HepG2 (cell line): ENCODE measurements around the gene NFASC. TPM values are rescaled to one million over a fixed set of nuclear protein-coding genes. Genes with fewer than 3 reads are reported as not detected.

ENCODE experiments used
- ATAC-seq: fragments of 200-7000 bp; cut with Tn5 transposase; 3 replicates; pipeline ENCODE4 v1.9.1; 2020; ENCODE audit warnings: mild to moderate bottlenecking, moderate library complexity
- BruUV-seq: library from RNA; stranded (reverse); fragments of 400-500 nt; replicated peaks from 2 replicates; lab custom pipeline; 2021; lab: Mats Ljungman, UMichigan
- CTCF ChIA-PET: fragments of 300-600 bp; formaldehyde crosslinking; extraction: SDS; loops from one replicate; lab custom pipeline; 2021; ENCODE audit warnings: low total read pairs, inconsistent platforms, low intra/inter-chr PET ratio; lab: Yijun Ruan, JAX
- POLR2A ChIA-PET: fragments of 350-600 bp; sonication (Branson Sonifier 250); formaldehyde crosslinking; loops from one replicate; lab custom pipeline; 2020; ENCODE audit warnings: antibody characterized with exemption, inconsistent platforms; lab: Yijun Ruan, JAX
- DNase-seq: peaks from one replicate; pipeline ENCODE4 v3.0.0-alpha.2; 2015; ENCODE audit warnings: low spot score
- FAIRE-seq: peaks from 3 replicates; lab custom pipeline; 2011; peaks lifted over from hg19 to GRCh38; lab: Jason Lieb, UNC
- H2AFZ ChIP-seq: one replicate; pipeline ENCODE4 v1.6.1; 2011; ENCODE audit warnings: low read length, inconsistent platforms
- H3K27ac ChIP-seq: fragments of 300-600 bp; 3 replicates; pipeline ENCODE4 v1.8.0; 2011; ENCODE audit warnings: mixed run types, mild to moderate bottlenecking, mixed read lengths, low read length, inconsistent platforms; ENCODE audit not compliant: insufficient read depth; ENCODE audit errors: extremely low read length
- H3K27me3 ChIP-seq, 2 experiments: fragments of 200-600 bp in 1 of 2; 2 replicates in 1 of 2; 3 replicates in 1 of 2; pipeline versions ENCODE4 v1.6.0 to v1.8.0; 2011; ENCODE audit warnings: low read length in 2 of 2, mild to moderate bottlenecking in 2 of 2, moderate library complexity in 2 of 2, inconsistent platforms in 1 of 2; ENCODE audit not compliant: insufficient read depth in 2 of 2, control insufficient read depth in 1 of 2
- H3K36me3 ChIP-seq, 2 experiments: fragments of 200-600 bp in 1 of 2; replicated peaks in 1 of 2; 2 replicates in 1 of 2; 3 replicates in 1 of 2; pipeline versions ENCODE4 v1.5.1 to v1.8.0; 2011; ENCODE audit warnings: low read length in 2 of 2, inconsistent platforms in 1 of 2; ENCODE audit not compliant: insufficient read depth in 2 of 2, control insufficient read depth in 1 of 2
- H3K4me1 ChIP-seq: 2 replicates; pipeline ENCODE4 v1.5.1; 2012; ENCODE audit warnings: low read length, inconsistent platforms; ENCODE audit not compliant: insufficient read depth
- H3K4me2 ChIP-seq: 2 replicates; pipeline ENCODE4 v1.6.0; 2011; ENCODE audit warnings: low read depth, low read length, inconsistent platforms
- H3K4me3 ChIP-seq, 3 experiments: fragments of 200-600 bp in 1 of 3; sonication (generic), shearing (Covaris generic) in 1 of 3; replicated peaks in 1 of 3; 2 replicates each; pipeline ENCODE4 v1.5.1; 2011 to 2016; ENCODE audit warnings: low read length in 3 of 3, inconsistent platforms in 2 of 3, low read depth in 2 of 3, mild to moderate bottlenecking in 2 of 3, control low read depth in 1 of 3, mixed read lengths in 1 of 3; ENCODE audit not compliant: insufficient read depth in 1 of 3
- H3K79me2 ChIP-seq: one replicate; pipeline ENCODE4 v1.6.1; 2011; ENCODE audit warnings: low read length, inconsistent platforms; ENCODE audit not compliant: insufficient read depth
- H3K9ac ChIP-seq: 2 replicates; pipeline ENCODE4 v1.6.0; 2011; ENCODE audit warnings: mild to moderate bottlenecking, low read depth, low read length, inconsistent platforms; ENCODE audit not compliant: insufficient read depth
- H3K9me3 ChIP-seq: 2 replicates; pipeline ENCODE4 v1.5.1; 2012; ENCODE audit warnings: mild to moderate bottlenecking, low read length
- H4K20me1 ChIP-seq: 2 replicates; pipeline ENCODE4 v1.6.0; 2011; ENCODE audit warnings: inconsistent platforms, mild to moderate bottlenecking, low read length, moderate library complexity; ENCODE audit not compliant: insufficient read depth
- ATF3 ChIP-seq: sonication (generic); formaldehyde crosslinking; IDR thresholded peaks from 2 replicates; pipeline ENCODE4 v1.4.0; 2020; ENCODE audit warnings: missing genetic modification reagents
- BCL6 ChIP-seq: IDR thresholded peaks from 2 replicates; pipeline ENCODE4 v1.6.1; 2016; ENCODE audit warnings: missing genetic modification reagents, missing compliant biosample characterization
- BHLHE40 ChIP-seq: IDR thresholded peaks from 2 replicates; pipeline ENCODE4 v1.6.1; 2011; ENCODE audit warnings: low read length, improper control_type of control experiment
- CENPX ChIP-seq: sonication (generic); formaldehyde crosslinking; IDR thresholded peaks from 2 replicates; pipeline ENCODE4 v1.9.0; 2021; ENCODE audit warnings: mild to moderate bottlenecking, missing genetic modification reagents, moderate library complexity
- HNRNPL ChIP-seq: fragments of 200-400 bp; formaldehyde crosslinking; IDR thresholded peaks from 2 replicates; pipeline ENCODE4 v1.6.1; 2017; ENCODE audit warnings: mild to moderate bottlenecking, low read depth, low read length
- NR0B2 ChIP-seq: sonication (generic); formaldehyde crosslinking; IDR thresholded peaks from 2 replicates; pipeline ENCODE4 v1.4.0; 2020; ENCODE audit warnings: mild to moderate bottlenecking, missing genetic modification reagents
- RORA ChIP-seq: sonication (generic); formaldehyde crosslinking; IDR thresholded peaks from 2 replicates; pipeline ENCODE4 v1.5.0; 2020; ENCODE audit warnings: mild to moderate bottlenecking, missing genetic modification reagents, moderate library complexity
- RXRA ChIP-seq: sonication (generic); formaldehyde crosslinking; IDR thresholded peaks from 2 replicates; pipeline ENCODE4 v1.5.1; 2020; ENCODE audit warnings: missing genetic modification reagents
- SRF ChIP-seq: IDR thresholded peaks from 2 replicates; pipeline ENCODE4 v1.6.1; 2011; ENCODE audit warnings: mild to moderate bottlenecking, low read depth, low read length, moderate library complexity
- TBL1XR1 ChIP-seq: fragments of 150-350 bp; IDR thresholded peaks from 2 replicates; pipeline ENCODE4 v1.6.1; 2014; ENCODE audit warnings: borderline replicate concordance, low read length; ENCODE audit not compliant: partially characterized antibody
- U2AF2 ChIP-seq: fragments of 200-400 bp; formaldehyde crosslinking; IDR thresholded peaks from 2 replicates; pipeline ENCODE4 v1.6.1; 2017; ENCODE audit warnings: low read depth, mild to moderate bottlenecking, low read length
- UBTF ChIP-seq: sonication (generic); formaldehyde crosslinking; IDR thresholded peaks from 2 replicates; pipeline ENCODE4 v1.4.0; 2020; ENCODE audit warnings: mild to moderate bottlenecking, missing genetic modification reagents
- ZBTB26 ChIP-seq: IDR thresholded peaks from 2 replicates; pipeline ENCODE4 v1.6.1; 2016; ENCODE audit warnings: missing compliant biosample characterization, missing genetic modification reagents, borderline replicate concordance
- ZFP36L2 ChIP-seq: sonication (generic); formaldehyde crosslinking; IDR thresholded peaks from 2 replicates; pipeline ENCODE4 v1.4.0; 2020; ENCODE audit warnings: missing genetic modification reagents
- ZFP37 ChIP-seq: sonication (generic); formaldehyde crosslinking; IDR thresholded peaks from 2 replicates; pipeline ENCODE4 v1.4.0; 2020; ENCODE audit warnings: missing genetic modification reagents, borderline replicate concordance
- ZNF230 ChIP-seq: sonication (generic); formaldehyde crosslinking; IDR thresholded peaks from 2 replicates; pipeline ENCODE4 v1.4.0; 2020; ENCODE audit warnings: mild to moderate bottlenecking, missing genetic modification reagents
- ZNF674 ChIP-seq: sonication (generic); formaldehyde crosslinking; IDR thresholded peaks from 2 replicates; pipeline ENCODE4 v1.5.0; 2020; ENCODE audit warnings: low read depth, mild to moderate bottlenecking, missing genetic modification reagents
- WGBS: methylation state at CpG from one replicate; pipeline ENCODE4 v1.1.6; 2017; ENCODE audit warnings: low lambda C conversion rate; 5-methylcytosine and 5-hydroxymethylcytosine counted together
- in situ Hi-C: cut with HindIII; loops from 2 replicates; pipeline ENCODE4 v1.10.0; 2017; ENCODE audit warnings: low pct_unique_long_range_greater_than_20kb; ENCODE audit not compliant: extremely low pct_ligation_motif_present
- intact Hi-C: fragments of 100-400 bp; cut with micrococcal nuclease; formaldehyde crosslinking; loops from one replicate; pipeline ENCODE4 v1.10.0; 2022; ENCODE audit not compliant: unreplicated experiment
- polyA plus RNA-seq, 8 experiments: library from polyadenylated mRNA; depleted of rRNA in 3 of 8; stranded (reverse) in 7 of 8; unstranded in 1 of 8; fragments of >200 nt; fragmentation: Illumina TruSeq in 4 of 8; extraction: Trizol in 4 of 8; gene quantifications; 2 replicates each; pipeline versions ENCODE4 v1.2.1 to v1.2.3, GENCODE V29; 2011 to 2016; ENCODE audit warnings: low read depth in 4 of 8, missing spikeins in 1 of 8, mixed read lengths in 1 of 8; ENCODE audit not compliant: insufficient read depth in 1 of 8
- total RNA-seq, 5 experiments: library from RNA; depleted of rRNA; stranded (reverse); fragments of >200 nt; fragmentation: Illumina TruSeq; extraction: Trizol; gene quantifications; 2 replicates each; pipeline ENCODE4 v1.2.3, GENCODE V29; 2016; ENCODE audit warnings: low read depth in 1 of 5

NFASC gene
- total and polyA plus RNA-seq, 2 of the 13 experiments (the other 11 are each of a cell fraction or from before 2014, with no cell fraction given) = not detected

GRCh38 chr1:205056956-205057568 is 186.4 kb downstream of the NFASC start:
- Histone ChIP-seq H2AFZ (no peak overlapping the region), H3K4me1 (no peaks in the 10 kb centered on the region), H4K20me1 (no peaks in the 10 kb centered on the region), H3K27ac (no peak overlapping the region), H3K4me2 (no peak overlapping the region)
- BruUV-seq = no TSS peak
- FAIRE-seq = no peak
- CTCF ChIA-PET = no interaction called here
- TF ChIP-seq U2AF2 (no peak), TBL1XR1 (no peak), ATF3 (CRISPR knock-in tag) (no peak), ZFP37 (CRISPR knock-in tag) (no peak), RXRA (CRISPR knock-in tag) (no peak), RORA (CRISPR knock-in tag) (no peak), CENPX (CRISPR knock-in tag) (no peak), BCL6 (CRISPR knock-in tag) (no peak), ZBTB26 (no peak), NR0B2 (CRISPR knock-in tag) (no peak), ZFP36L2 (no peak), ZNF674 (no peak), SRF (no peak), ZNF230 (CRISPR knock-in tag) (no peak), UBTF (no peak), HNRNPL (no peak), BHLHE40 (no peak)
- TF ChIP-seq, all 625 proteins: peak for 0
- DNase-seq (no peak), ATAC-seq (no peak)
- intact Hi-C loops (no loop called here), in situ Hi-C loops (no loop called here)
- Histone ChIP-seq H3K9ac (no peak overlapping the region), H3K27me3 (peaks cover 3 to 57% of the 10 kb centered on the region in 2 experiments; a peak in 3 of 5 replicates), H3K79me2 (no peaks in the 10 kb centered on the region), H3K36me3 (no peaks in the 10 kb centered on the region), H3K9me3 (no peaks in the 10 kb centered on the region), H3K4me3 (no peak overlapping the region)
- POLR2A ChIA-PET = no interaction called here
- 30% methylated on average over 6 of the region's 6 CpGs for WGBS
